Tibial artery (tissue), 4 donors: ENCODE data around the gene MOSPD3.

ENCODE experiments used
- DNase-seq, 2 donors: peaks; one replicate each; pipeline ENCODE4 v3.0.0-alpha.2; 2019
- H3K27ac ChIP-seq, 2 donors: fragments of 200-600 bp; sonication (generic) in 1 of 2; 1 replicate in 1 of 2; 2 replicates in 1 of 2; pipeline ENCODE4 v1.5.1; 2018 to 2019; ENCODE audit warnings: mild to moderate bottlenecking in 1 of 2
- H3K27me3 ChIP-seq, 2 donors: fragments of 200-600 bp; sonication (generic) in 1 of 2; one replicate each; pipeline versions ENCODE4 v1.5.1 to v1.6.0; 2016 to 2019
- H3K36me3 ChIP-seq, 3 donors: fragments of 200-600 bp; sonication (generic) in 2 of 3; one replicate each; pipeline ENCODE4 v1.5.1; 2016 to 2019; ENCODE audit warnings: mild to moderate bottlenecking in 2 of 3
- H3K4me1 ChIP-seq, 4 donors: fragments of 200-600 bp; sonication (generic) in 2 of 4; 1 replicate in 3 of 4; 2 replicates in 1 of 4; pipeline ENCODE4 v1.5.1; 2016 to 2019
- H3K4me3 ChIP-seq, 2 donors: fragments of 200-600 bp; sonication (generic) in 1 of 2; 1 replicate in 1 of 2; 2 replicates in 1 of 2; pipeline ENCODE4 v1.5.1; 2018 to 2019; ENCODE audit warnings: mild to moderate bottlenecking in 2 of 2
- H3K9me3 ChIP-seq, 3 donors: fragments of 200-600 bp; sonication (generic) in 1 of 3; one replicate each; pipeline ENCODE4 v1.5.1; 2016 to 2019
- intact Hi-C: fragments of 100-400 bp; cut with DNase I; formaldehyde crosslinking; loops from one replicate; pipeline ENCODE4 v1.15.0; 2023; ENCODE audit warnings: low total_unique reads
- TF ChIP-seq, protein P1 (sequence below), 2 experiments: fragments of 200-600 bp in 1 of 2; fragments of 450-650 bp in 1 of 2; IDR thresholded peaks; one replicate each; pipeline ENCODE4 v1.5.1; 2017 to 2019; ENCODE audit warnings: antibody characterized with exemption in 2 of 2, mild to moderate bottlenecking in 1 of 2, moderate library complexity in 1 of 2

MOSPD3 gene

GRCh38 chr7:100583132-100584053 is 28.9 kb upstream of the MOSPD3 start:
- Histone ChIP-seq H3K9me3 (no peaks in the 10 kb centered on the region), H3K27ac (no peak overlapping the region), H3K36me3 (peaks cover 37 to 42% (median 39%) of the 10 kb centered on the region in 3 donors), H3K4me1 (peaks cover 0 to 47% (median 28%) of the 10 kb centered on the region in 4 donors), H3K4me3 (peak overlapping the region; percentile 82 to 84), H3K27me3 (no peaks in the 10 kb centered on the region)
- DNase-seq = peak; percentile 74 to 82
- intact Hi-C loops = no loop called here
- TF ChIP-seq, protein P1, sequence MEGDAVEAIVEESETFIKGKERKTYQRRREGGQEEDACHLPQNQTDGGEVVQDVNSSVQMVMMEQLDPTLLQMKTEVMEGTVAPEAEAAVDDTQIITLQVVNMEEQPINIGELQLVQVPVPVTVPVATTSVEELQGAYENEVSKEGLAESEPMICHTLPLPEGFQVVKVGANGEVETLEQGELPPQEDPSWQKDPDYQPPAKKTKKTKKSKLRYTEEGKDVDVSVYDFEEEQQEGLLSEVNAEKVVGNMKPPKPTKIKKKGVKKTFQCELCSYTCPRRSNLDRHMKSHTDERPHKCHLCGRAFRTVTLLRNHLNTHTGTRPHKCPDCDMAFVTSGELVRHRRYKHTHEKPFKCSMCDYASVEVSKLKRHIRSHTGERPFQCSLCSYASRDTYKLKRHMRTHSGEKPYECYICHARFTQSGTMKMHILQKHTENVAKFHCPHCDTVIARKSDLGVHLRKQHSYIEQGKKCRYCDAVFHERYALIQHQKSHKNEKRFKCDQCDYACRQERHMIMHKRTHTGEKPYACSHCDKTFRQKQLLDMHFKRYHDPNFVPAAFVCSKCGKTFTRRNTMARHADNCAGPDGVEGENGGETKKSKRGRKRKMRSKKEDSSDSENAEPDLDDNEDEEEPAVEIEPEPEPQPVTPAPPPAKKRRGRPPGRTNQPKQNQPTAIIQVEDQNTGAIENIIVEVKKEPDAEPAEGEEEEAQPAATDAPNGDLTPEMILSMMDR (IDR thresholded peaks at IDR 0.05) = no peak

DNA sequence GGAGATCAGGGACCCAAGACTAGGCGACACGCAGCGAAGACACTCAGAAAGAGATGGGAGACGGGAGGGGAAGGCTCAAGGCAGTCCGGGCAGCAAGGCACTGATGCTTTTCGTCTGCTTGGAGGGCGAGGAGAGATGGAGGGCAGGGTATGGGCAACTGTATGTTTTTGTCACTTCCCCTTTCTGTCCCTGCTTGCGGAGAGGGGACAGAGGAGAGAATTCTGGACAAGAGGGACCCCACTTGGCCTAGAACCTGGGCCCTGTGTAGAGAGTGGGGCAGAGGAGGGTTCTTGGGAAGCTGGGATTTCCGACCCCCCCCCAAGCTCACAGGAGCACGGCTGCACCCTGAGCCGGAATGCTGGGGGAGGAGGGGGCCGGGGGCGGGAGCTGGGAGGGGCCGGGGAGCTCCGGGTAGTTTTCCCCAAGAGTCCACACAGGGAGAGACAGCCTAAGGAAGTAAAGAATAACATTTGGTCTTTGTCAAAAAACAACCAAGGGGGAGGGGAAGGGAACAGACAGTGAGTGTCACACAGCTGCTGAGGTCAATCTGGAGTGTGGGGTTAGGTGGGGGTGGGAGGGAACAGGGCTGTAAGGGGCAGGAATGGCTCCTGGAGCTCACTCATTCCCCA is 28.2 kb upstream of the MOSPD3 start:
- H3K9me3 ChIP-seq = no peaks in the 10 kb centered on the region
- DNase-seq = peak in 1 of 2 donors; percentile 64
- TF ChIP-seq, protein P1 (IDR thresholded peaks at IDR 0.05) = no peak
- peaks cover 0 to 47% (median 28%) of the 10 kb centered on the region in 4 donors for H3K4me1 ChIP-seq
- H3K27ac ChIP-seq = no peak overlapping the region
- peak overlapping the region; percentile 82 to 84 for H3K4me3 ChIP-seq
- intact Hi-C loops = no loop called here
- peaks cover 29 to 35% (median 31%) of the 10 kb centered on the region in 3 donors for H3K36me3 ChIP-seq
- H3K27me3 ChIP-seq = no peaks in the 10 kb centered on the region

GRCh38 chr7:100584683-100585510 is 27.4 kb upstream of the MOSPD3 start:
- H3K9me3 ChIP-seq = no peaks in the 10 kb centered on the region
- H3K4me1 ChIP-seq = peaks cover 0 to 47% (median 28%) of the 10 kb centered on the region in 4 donors
- TF ChIP-seq, protein P1 (IDR thresholded peaks at IDR 0.05) = no peak
- intact Hi-C loops = loop anchor here (5.0 kb wide), 1 partner anchor 92 kb away; no protein-coding TSS in a partner anchor
- peak overlapping the region; percentile 82 to 84 for H3K4me3 ChIP-seq
- H3K36me3 ChIP-seq = peaks cover 22 to 27% (median 24%) of the 10 kb centered on the region in 3 donors
- no peak for DNase-seq
- H3K27ac ChIP-seq = peak overlapping the region; percentile 89 to 90
- H3K27me3 ChIP-seq = peaks cover 0 to 2% of the 10 kb centered on the region in 2 donors

GRCh38 chr7:100585511-100586265 is 26.7 kb upstream of the MOSPD3 start, which contains the start of gene LRCH4:
TSS of gene LRCH4 (minus strand) at chr7:100586129. CDS start at chr7:100586100, 29 bp downstream.
- peak within 1 kb of the TSS; percentile 82 to 84 for H3K4me3 ChIP-seq
- peaks cover 0 to 52% (median 29%) of the 10 kb centered on the region in 4 donors for H3K4me1 ChIP-seq
- peaks cover 18 to 20% (median 19%) of the 10 kb centered on the region in 3 donors for H3K36me3 ChIP-seq
- peak within 1 kb of the TSS; percentile 89 to 90 for H3K27ac ChIP-seq
- H3K27me3 ChIP-seq = peaks cover 0 to 9% of the 10 kb centered on the region in 2 donors
- DNase-seq = peak in 1 of 2 donors; percentile 79
- TF ChIP-seq, protein P1 (IDR thresholded peaks at IDR 0.05) = no peak
- no peaks in the 10 kb centered on the region for H3K9me3 ChIP-seq
- intact Hi-C loops = loop anchor here (5.0 kb wide), 1 partner anchor 92 kb away; no protein-coding TSS in a partner anchor
